ENCODE data around the gene SNTA1. TPM values are rescaled to one million over a fixed set of nuclear protein-coding genes. Genes with fewer than 3 reads are reported as not detected.

Gene SNTA1
- polyA plus RNA-seq, 3 donors = 0.56 to 0.93 (median 0.63) TPM

DNA sequence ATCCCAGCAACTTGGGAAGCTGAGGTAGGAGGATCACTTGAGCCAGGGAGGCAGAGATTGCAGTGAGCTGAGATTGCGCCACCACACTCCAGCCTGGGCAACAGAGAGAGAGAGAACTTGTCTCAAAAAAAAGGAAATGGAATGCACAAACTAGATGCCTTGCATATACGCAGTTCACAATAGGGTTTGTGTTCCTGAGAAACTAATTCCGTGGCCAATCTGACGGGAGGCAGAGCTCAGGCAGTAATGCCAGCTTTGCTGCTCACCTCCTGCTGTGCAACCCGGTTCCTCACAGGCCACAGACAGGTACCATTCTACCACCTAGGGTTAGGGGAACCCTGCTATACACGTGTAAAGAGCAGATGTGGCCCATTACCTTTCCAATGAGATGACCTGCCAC, 43.6 kb downstream of the SNTA1 start:
- H3K4me1 ChIP-seq (ENCODE audit: control insufficient read depth in 1 of 2, insufficient read depth in 2 of 2, low read length in 2 of 2) = peaks cover 25 to 26% of the 10 kb centered on the region in 2 donors
- peak overlapping the region; percentile 88 for H3K4me2 ChIP-seq (replicated peaks; ENCODE audit: extremely low read depth, low read length, poor library complexity, severe bottlenecking)
- peak overlapping the region; percentile 13 for H2AFZ ChIP-seq (ENCODE audit: insufficient read depth, low read depth, low read length, poor library complexity, severe bottlenecking)
- Mint-ChIP-seq H3K9me3 (no peaks in the 10 kb centered on the region), H3K36me3 (peaks cover 15 to 23% of the 10 kb centered on the region in 2 donors), H3K27ac (peak overlapping the region; percentile 68 to 85 (median 78)), H3K27me3 (ENCODE audit: low read depth in 3 of 3) (peaks cover 0 to 5% (median 3%) of the 10 kb centered on the region in 3 donors), H3K4me1 (peaks cover 29% of the 10 kb centered on the region), H3K4me3 (peak overlapping the region in 1 of 2 donors; percentile 96)
- peaks cover 49% of the 10 kb centered on the region for H3K79me2 ChIP-seq (ENCODE audit: insufficient read depth, low read length)
- intact Hi-C loops (cut with micrococcal nuclease) = no loop called here
- peak overlapping the region; percentile 81 for H3K9ac ChIP-seq (ENCODE audit: insufficient read depth, low read length, poor library complexity, severe bottlenecking)
- H4K20me1 ChIP-seq (ENCODE audit: insufficient read depth, low read length) = peaks cover 43% of the 10 kb centered on the region
- H3K36me3 ChIP-seq (replicated peaks in 1 of 2; ENCODE audit: control insufficient read depth in 1 of 2, insufficient read depth in 2 of 2, low read length in 2 of 2) = peaks cover 10 to 28% of the 10 kb centered on the region in 2 donors
- peak in 2 of 3 donors; percentile 24 to 30 for DNase-seq
- no peaks in the 10 kb centered on the region for H3K9me3 ChIP-seq (replicated peaks in 1 of 2; ENCODE audit: control insufficient read depth in 1 of 2, insufficient read depth in 1 of 2, low read length in 2 of 2)
- peak overlapping the region in 2 of 3 experiments; percentile 15 to 84 for H3K4me3 ChIP-seq (replicated peaks in 1 of 3; ENCODE audit: low read depth in 2 of 3, low read length in 3 of 3)
- 38% methylated on average over 4 of the region's 6 CpGs for WGBS (ENCODE audit: insufficient coverage)
- TF ChIP-seq, protein P1, sequence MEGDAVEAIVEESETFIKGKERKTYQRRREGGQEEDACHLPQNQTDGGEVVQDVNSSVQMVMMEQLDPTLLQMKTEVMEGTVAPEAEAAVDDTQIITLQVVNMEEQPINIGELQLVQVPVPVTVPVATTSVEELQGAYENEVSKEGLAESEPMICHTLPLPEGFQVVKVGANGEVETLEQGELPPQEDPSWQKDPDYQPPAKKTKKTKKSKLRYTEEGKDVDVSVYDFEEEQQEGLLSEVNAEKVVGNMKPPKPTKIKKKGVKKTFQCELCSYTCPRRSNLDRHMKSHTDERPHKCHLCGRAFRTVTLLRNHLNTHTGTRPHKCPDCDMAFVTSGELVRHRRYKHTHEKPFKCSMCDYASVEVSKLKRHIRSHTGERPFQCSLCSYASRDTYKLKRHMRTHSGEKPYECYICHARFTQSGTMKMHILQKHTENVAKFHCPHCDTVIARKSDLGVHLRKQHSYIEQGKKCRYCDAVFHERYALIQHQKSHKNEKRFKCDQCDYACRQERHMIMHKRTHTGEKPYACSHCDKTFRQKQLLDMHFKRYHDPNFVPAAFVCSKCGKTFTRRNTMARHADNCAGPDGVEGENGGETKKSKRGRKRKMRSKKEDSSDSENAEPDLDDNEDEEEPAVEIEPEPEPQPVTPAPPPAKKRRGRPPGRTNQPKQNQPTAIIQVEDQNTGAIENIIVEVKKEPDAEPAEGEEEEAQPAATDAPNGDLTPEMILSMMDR (IDR thresholded peaks at IDR 0.05) = no peak
- H3K27me3 ChIP-seq (ENCODE audit: control insufficient read depth in 2 of 2, insufficient read depth in 2 of 2, low read length in 2 of 2) = no peaks in the 10 kb centered on the region
- H3K27ac ChIP-seq (ENCODE audit: low read depth in 1 of 2, low read length in 2 of 2) = peak overlapping the region; percentile 57 to 74

DNA sequence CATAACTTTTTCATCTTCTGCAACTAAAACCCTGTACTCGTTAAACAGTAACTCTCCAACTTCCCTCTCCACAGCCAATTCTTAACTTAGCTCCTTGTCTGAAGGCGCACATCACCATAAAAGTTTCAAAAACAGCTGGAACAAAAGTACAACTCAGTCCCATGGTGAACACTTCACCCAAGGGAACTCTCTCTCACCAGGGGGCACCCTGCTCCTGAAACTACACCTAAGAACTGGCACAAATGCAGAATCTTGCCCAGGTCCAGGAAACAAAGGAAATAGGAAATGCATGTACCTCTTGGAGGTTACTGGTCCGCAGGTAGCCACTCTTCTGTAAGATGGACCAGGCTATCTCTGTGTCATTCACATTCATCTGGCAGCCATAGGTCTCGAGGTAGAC, 48.8 kb downstream of the SNTA1 start:
- no peak overlapping the region for H3K9ac ChIP-seq (ENCODE audit: insufficient read depth, low read length, poor library complexity, severe bottlenecking)
- Mint-ChIP-seq H3K4me3 (no peak overlapping the region), H3K4me1 (peaks cover 9% of the 10 kb centered on the region), H3K9me3 (peaks cover 0 to 2% (median 0%) of the 10 kb centered on the region in 7 donors), H3K36me3 (peaks cover 57 to 75% of the 10 kb centered on the region in 2 donors), H3K27me3 (ENCODE audit: low read depth in 3 of 3) (peaks cover 0 to 2% (median 0%) of the 10 kb centered on the region in 3 donors), H3K27ac (no peak overlapping the region)
- H3K4me3 ChIP-seq (replicated peaks in 1 of 3; ENCODE audit: low read depth in 2 of 3, low read length in 3 of 3) = no peak overlapping the region
- no peaks in the 10 kb centered on the region for H3K9me3 ChIP-seq (replicated peaks in 1 of 2; ENCODE audit: control insufficient read depth in 1 of 2, insufficient read depth in 1 of 2, low read length in 2 of 2)
- H4K20me1 ChIP-seq (ENCODE audit: insufficient read depth, low read length) = peaks cover 48% of the 10 kb centered on the region
- no peak for DNase-seq
- no peak overlapping the region for H3K4me2 ChIP-seq (replicated peaks; ENCODE audit: extremely low read depth, low read length, poor library complexity, severe bottlenecking)
- H3K36me3 ChIP-seq (replicated peaks in 1 of 2; ENCODE audit: control insufficient read depth in 1 of 2, insufficient read depth in 2 of 2, low read length in 2 of 2) = peaks cover 49 to 75% of the 10 kb centered on the region in 2 donors
- intact Hi-C loops (cut with micrococcal nuclease) = no loop called here
- no peak overlapping the region for H2AFZ ChIP-seq (ENCODE audit: insufficient read depth, low read depth, low read length, poor library complexity, severe bottlenecking)
- H3K27ac ChIP-seq (ENCODE audit: low read depth in 1 of 2, low read length in 2 of 2) = no peak overlapping the region
- peaks cover 6 to 7% of the 10 kb centered on the region in 2 donors for H3K4me1 ChIP-seq (ENCODE audit: control insufficient read depth in 1 of 2, insufficient read depth in 2 of 2, low read length in 2 of 2)
- TF ChIP-seq, protein P1 (IDR thresholded peaks at IDR 0.05) = no peak
- H3K79me2 ChIP-seq (ENCODE audit: insufficient read depth, low read length) = peaks cover 31% of the 10 kb centered on the region
- H3K27me3 ChIP-seq (ENCODE audit: control insufficient read depth in 2 of 2, insufficient read depth in 2 of 2, low read length in 2 of 2) = no peaks in the 10 kb centered on the region
- 96% methylated on average over 3 of the region's 4 CpGs for WGBS (ENCODE audit: insufficient coverage)

All from CD14-positive monocyte (primary cell).